Endodermal cell (in vitro differentiated cells): ENCODE data around the gene NR0B2. TPM values are rescaled to one million over a fixed set of nuclear protein-coding genes. Genes with fewer than 3 reads are reported as not detected.
"Not testable (repeated sequence)": the region's sequence is repeated elsewhere in the genome, so short reads cannot be mapped to it uniquely, and the experiment has no call there.

Experiments
- DNase-seq: peaks from one replicate; pipeline ENCODE4 v3.0.0-alpha.2; 2017
- H3K27ac ChIP-seq: 2 replicates; pipeline ENCODE4 v1.5.1; 2013; ENCODE audit warnings: mild to moderate bottlenecking, low read depth, low read length, moderate library complexity
- H3K27me3 ChIP-seq: 2 replicates; pipeline ENCODE4 v1.6.1; 2013; ENCODE audit warnings: mild to moderate bottlenecking, low read length, moderate library complexity; ENCODE audit not compliant: insufficient read depth, control insufficient read depth, poor library complexity, severe bottlenecking
- H3K36me3 ChIP-seq: 2 replicates; pipeline ENCODE4 v1.7.0; 2013; ENCODE audit warnings: mild to moderate bottlenecking, low read length, moderate library complexity; ENCODE audit not compliant: control insufficient read depth, insufficient read depth
- H3K4me1 ChIP-seq: one replicate; pipeline ENCODE4 v1.7.0; 2013; ENCODE audit warnings: low read length; ENCODE audit not compliant: control insufficient read depth, insufficient read depth
- H3K4me3 ChIP-seq: 2 replicates; pipeline ENCODE4 v1.5.1; 2013; ENCODE audit warnings: mild to moderate bottlenecking, low read length, moderate library complexity
- H3K9ac ChIP-seq: 2 replicates; pipeline ENCODE4 v1.6.1; 2013; ENCODE audit warnings: mild to moderate bottlenecking, low read length, moderate library complexity; ENCODE audit not compliant: poor library complexity, severe bottlenecking; ENCODE audit errors: extremely low read depth
- H3K9me3 ChIP-seq: 2 replicates; pipeline ENCODE4 v1.6.1; 2013; ENCODE audit warnings: mild to moderate bottlenecking, low read length, moderate library complexity; ENCODE audit not compliant: control insufficient read depth
- H3K27ac Mint-ChIP-seq: 2 replicates; pipeline ENCODE4 v1.8.0; 2020; ENCODE audit warnings: mixed read lengths
- H3K27me3 Mint-ChIP-seq: 2 replicates; pipeline ENCODE4 v1.8.0; 2021; ENCODE audit warnings: mild to moderate bottlenecking, mixed read lengths; ENCODE audit not compliant: insufficient read depth
- H3K36me3 Mint-ChIP-seq: 2 replicates; pipeline ENCODE4 v1.8.0; 2020; ENCODE audit warnings: low read depth, mixed read lengths
- H3K4me1 Mint-ChIP-seq: 2 replicates; pipeline ENCODE4 v1.8.0; 2020; ENCODE audit warnings: mixed read lengths
- H3K4me3 Mint-ChIP-seq: 2 replicates; pipeline ENCODE4 v1.8.0; 2020; ENCODE audit warnings: mild to moderate bottlenecking, moderate library complexity, mixed read lengths
- H3K9me3 Mint-ChIP-seq: 2 replicates; pipeline ENCODE4 v1.8.0; 2020; ENCODE audit warnings: mild to moderate bottlenecking, mixed read lengths
- WGBS, 2 experiments: methylation state at CpG; one replicate each; pipeline versions ENCODE4 v1.1.5 to v1.1.7; 2013; ENCODE audit warnings: missing lambda C conversion rate in 2 of 2, mixed read lengths in 1 of 2; ENCODE audit not compliant: insufficient coverage in 1 of 2, insufficient read length in 1 of 2; 5-methylcytosine and 5-hydroxymethylcytosine counted together
- total RNA-seq, 2 donors: library from RNA; stranded (reverse); fragmentation: NEBNext Ultra II Directional in 1 of 2; extraction: Animal tissue kit (Norgen Biotek cat#: 25700) in 1 of 2; gene quantifications; 2 replicates in 1 of 2; 3 replicates in 1 of 2; pipeline ENCODE4 v1.2.1, GENCODE V29; 2021
- TF ChIP-seq, protein P1 (sequence below): fragments of 200-600 bp; sonication (generic); conservative IDR thresholded peaks from 2 replicates; pipeline ENCODE4 v1.5.0; 2021; ENCODE audit warnings: antibody characterized with exemption, mild to moderate bottlenecking

Gene NR0B2
- total RNA-seq, 2 donors from 2014 or later, result not detected

DNA sequence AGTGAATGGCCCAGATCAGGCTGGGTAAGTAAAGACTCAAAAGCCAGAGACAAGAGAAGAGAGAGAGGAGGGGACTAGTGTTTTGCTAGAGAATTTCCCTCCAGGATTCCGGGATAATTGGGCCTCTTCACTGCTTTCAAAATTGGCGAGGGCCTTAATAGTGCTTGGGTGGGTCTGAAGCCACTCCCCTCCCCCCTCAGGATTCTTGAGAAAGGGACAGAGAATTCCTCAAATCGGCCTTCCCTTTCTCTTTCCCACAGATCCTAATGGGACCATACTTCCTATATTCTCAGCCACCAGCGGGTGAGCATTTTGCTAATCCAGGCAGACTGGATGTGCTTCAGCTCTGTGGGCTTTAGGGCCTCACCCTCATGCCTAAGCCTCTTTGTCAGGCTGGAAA, 38.9 kb downstream of the NR0B2 start:
- TF ChIP-seq, protein P1, sequence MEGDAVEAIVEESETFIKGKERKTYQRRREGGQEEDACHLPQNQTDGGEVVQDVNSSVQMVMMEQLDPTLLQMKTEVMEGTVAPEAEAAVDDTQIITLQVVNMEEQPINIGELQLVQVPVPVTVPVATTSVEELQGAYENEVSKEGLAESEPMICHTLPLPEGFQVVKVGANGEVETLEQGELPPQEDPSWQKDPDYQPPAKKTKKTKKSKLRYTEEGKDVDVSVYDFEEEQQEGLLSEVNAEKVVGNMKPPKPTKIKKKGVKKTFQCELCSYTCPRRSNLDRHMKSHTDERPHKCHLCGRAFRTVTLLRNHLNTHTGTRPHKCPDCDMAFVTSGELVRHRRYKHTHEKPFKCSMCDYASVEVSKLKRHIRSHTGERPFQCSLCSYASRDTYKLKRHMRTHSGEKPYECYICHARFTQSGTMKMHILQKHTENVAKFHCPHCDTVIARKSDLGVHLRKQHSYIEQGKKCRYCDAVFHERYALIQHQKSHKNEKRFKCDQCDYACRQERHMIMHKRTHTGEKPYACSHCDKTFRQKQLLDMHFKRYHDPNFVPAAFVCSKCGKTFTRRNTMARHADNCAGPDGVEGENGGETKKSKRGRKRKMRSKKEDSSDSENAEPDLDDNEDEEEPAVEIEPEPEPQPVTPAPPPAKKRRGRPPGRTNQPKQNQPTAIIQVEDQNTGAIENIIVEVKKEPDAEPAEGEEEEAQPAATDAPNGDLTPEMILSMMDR, result no peak
- Histone ChIP-seq H3K27me3 (no peaks in the 10 kb centered on the region), H3K4me3 (no peak overlapping the region), H3K27ac (no peak overlapping the region), H3K9me3 (no peaks in the 10 kb centered on the region), H3K4me1 (no peaks in the 10 kb centered on the region), H3K9ac (no peak overlapping the region), H3K36me3 (peaks cover 22% of the 10 kb centered on the region)
- peak overlapping the region; percentile 20 for H3K27ac Mint-ChIP-seq
- 70% methylated on average over 4 of the region's 4 CpGs for WGBS, 2 experiments
- H3K9me3 Mint-ChIP-seq, result no peaks in the 10 kb centered on the region
- H3K4me3 Mint-ChIP-seq, result no peak overlapping the region
- peaks cover 13% of the 10 kb centered on the region for H3K36me3 Mint-ChIP-seq
- no peaks in the 10 kb centered on the region for H3K27me3 Mint-ChIP-seq
- no peak for DNase-seq
- H3K4me1 Mint-ChIP-seq, result peaks cover 1% of the 10 kb centered on the region

DNA sequence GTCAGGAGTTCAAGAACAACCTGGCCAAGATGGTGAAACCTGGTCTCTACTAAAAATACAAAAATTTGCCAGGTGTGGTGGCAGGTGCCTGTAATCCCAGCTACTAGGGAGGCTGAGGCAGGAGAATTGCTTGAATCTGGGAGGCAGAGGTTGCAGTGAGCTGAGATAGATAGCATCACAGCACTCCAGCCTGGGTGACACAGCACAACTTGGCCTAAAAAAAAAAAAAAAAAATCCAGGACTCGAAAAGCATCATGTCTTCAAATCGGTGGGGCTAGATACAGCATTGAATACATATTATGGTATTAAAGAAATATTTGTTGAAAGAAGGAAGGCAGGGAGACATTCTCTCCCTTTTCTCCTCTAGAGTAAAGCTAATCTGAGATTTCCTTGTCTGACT, 40.7 kb downstream of the NR0B2 start:
- not testable (repeated sequence) for H3K9ac ChIP-seq, H3K4me3 Mint-ChIP-seq, DNase-seq, H3K27me3 Mint-ChIP-seq, H3K27ac Mint-ChIP-seq, H3K27ac ChIP-seq, H3K4me1 ChIP-seq, H3K9me3 Mint-ChIP-seq, H3K36me3 Mint-ChIP-seq, H3K9me3 ChIP-seq, H3K4me1 Mint-ChIP-seq, H3K4me3 ChIP-seq, H3K27me3 ChIP-seq
- 94% methylated on average over 2 of the region's 2 CpGs; no CpG with 5 or more reads in 1 of the 2 experiments for whole genome bisulfite sequencing, 2 experiments
- H3K36me3 ChIP-seq, result peaks cover 14% of the 10 kb centered on the region

DNA sequence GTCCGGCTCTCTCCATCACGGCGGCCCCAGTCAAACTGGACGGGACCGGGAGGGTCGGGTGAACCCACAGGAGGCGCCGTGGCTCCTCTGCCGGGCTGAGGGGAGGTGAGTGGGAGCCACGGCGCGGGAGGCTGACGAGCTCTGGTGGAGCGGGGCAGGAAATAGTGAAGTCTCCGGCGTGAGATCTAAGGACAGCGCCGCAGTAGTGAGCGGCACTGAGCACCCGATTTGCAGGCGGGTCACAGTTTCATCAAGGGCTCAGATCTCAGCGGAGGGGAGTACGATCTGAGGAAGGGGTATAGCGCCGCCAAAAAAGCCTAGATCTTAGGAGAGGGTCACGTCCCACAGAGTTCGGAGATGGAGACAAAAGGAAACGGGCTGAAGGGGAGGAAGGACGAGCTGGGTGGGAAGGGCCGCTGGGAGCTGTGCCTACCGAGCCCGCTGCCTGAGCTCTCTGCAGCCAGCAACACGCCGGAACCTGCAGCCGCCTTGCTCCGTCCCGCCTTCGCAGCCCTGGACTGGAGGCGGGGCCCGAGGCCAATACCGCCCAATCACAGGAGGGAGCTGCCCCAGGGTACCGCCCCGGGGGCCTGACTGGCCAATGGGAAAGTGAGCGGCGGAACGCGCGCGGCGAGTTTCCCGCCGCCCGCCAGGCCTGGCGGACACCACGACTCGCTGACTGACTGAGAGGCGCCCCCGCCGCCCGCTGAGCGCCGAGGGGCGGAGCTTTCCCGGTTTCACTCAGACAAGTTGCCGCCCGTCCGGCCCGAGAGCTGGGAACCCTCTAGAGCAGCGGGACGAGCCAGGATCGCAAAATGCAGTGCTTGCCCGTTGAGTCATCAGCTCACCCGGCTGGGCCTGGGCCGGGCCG, 48.9 kb downstream of the NR0B2 start:
- peak overlapping the region; percentile 69 for H3K27ac ChIP-seq
- H3K4me1 ChIP-seq, result no peaks in the 10 kb centered on the region
- no peaks in the 10 kb centered on the region for H3K9me3 ChIP-seq
- Mint-ChIP-seq H3K9me3 (no peaks in the 10 kb centered on the region), H3K36me3 (no peaks in the 10 kb centered on the region), H3K4me1 (peaks cover 6% of the 10 kb centered on the region), H3K4me3 (peak overlapping the region; percentile 78), H3K27ac (peak overlapping the region; percentile 91), H3K27me3 (peaks cover 13% of the 10 kb centered on the region)
- no peaks in the 10 kb centered on the region for H3K27me3 ChIP-seq
- H3K36me3 ChIP-seq, result no peaks in the 10 kb centered on the region
- DNase-seq, result peak; percentile 99
- WGBS, 2 experiments, result 1% methylated on average over 39 to 75 of the region's 75 CpGs
- TF ChIP-seq, protein P1, result no peak
- peak overlapping the region; percentile 93 for H3K4me3 ChIP-seq
- peak overlapping the region; percentile 60 for H3K9ac ChIP-seq
